LNCaP clone FGC (cell line): ENCODE measurements around the gene ADARB2.
A peak's percentile ranks its signal among the peaks of the same experiment; 100 is the strongest.

Experiments used
- DNase-seq: peaks from one replicate; pipeline ENCODE4 v3.0.0-alpha.2; 2011; ENCODE audit warnings: low read depth
- H3K4me3 ChIP-seq: 2 replicates; pipeline ENCODE4 v1.5.1; 2011; ENCODE audit warnings: mild to moderate bottlenecking, low read depth, low read length, control low read depth
- CTCF ChIP-seq: IDR thresholded peaks from 2 replicates; pipeline ENCODE4 v1.5.1; 2012; ENCODE audit warnings: mild to moderate bottlenecking; ENCODE audit not compliant: control insufficient read depth, insufficient read depth; ENCODE audit errors: extremely low read depth

ADARB2 gene

GRCh38 chr10:1638889-1639419 lies 98.4 kb downstream of the ADARB2 start:
- H3K4me3 ChIP-seq: no peak overlapping the region
- no peak for TF ChIP-seq CTCF
- peak; percentile 6 for DNase-seq

- TF ChIP-seq CTCF: no peak
- DNase-seq: no peak
- H3K4me3 ChIP-seq: no peak overlapping the region
These were observed 102.0 kb downstream of the ADARB2 start for GRCh38 chr10:1635340-1635739.

DNA sequence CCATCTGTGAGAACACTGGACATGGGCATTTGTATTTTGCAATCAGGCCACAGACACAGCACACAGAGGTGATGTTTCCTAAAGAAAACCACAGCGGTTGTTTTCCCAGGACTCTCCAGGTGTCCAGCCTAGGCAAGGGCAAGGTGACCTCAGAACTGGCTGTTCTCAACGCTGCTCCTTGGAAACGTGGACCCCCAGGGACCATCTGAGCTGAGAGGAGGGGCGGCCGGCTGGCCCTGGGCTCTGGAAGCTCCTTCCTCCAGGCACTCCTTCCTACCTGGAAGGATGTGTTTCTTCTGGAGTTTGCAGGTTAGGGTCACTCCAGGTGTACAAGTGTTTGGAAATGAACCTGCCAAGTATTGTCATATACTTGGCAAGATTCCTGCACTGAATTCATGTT lies 103.1 kb downstream of the ADARB2 start:
- no peak for TF ChIP-seq CTCF
- no peak for DNase-seq
- H3K4me3 ChIP-seq: no peak overlapping the region

DNA sequence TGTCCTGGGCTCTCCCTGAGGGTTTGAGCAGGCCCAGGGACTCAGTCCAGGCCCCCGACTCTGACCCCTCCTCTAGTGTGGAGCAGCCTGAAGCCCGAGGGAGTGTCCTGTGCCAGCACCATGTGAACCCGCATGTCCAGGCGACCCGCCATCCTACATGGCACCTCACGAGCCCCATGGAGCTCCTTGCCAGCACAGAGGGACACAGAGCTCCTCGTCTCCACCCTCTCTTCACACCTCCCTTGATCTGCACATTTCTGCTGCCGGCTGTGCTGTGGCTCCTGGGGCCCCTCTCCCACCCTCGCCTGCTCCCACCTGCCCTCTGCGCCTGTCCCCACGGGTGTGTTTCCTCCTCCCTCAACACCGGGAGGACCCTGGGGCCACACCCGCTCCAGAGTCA lies 103.5 kb downstream of the ADARB2 start:
- H3K4me3 ChIP-seq: no peak overlapping the region
- DNase-seq: no peak
- no peak for TF ChIP-seq CTCF

- no peak for DNase-seq
- no peak for TF ChIP-seq CTCF
- no peak overlapping the region for H3K4me3 ChIP-seq
These were observed 104.7 kb downstream of the ADARB2 start for GRCh38 chr10:1632596-1632995.

GRCh38 chr10:1632141-1632540 lies 105.2 kb downstream of the ADARB2 start:
- H3K4me3 ChIP-seq: no peak overlapping the region
- DNase-seq: no peak
- TF ChIP-seq CTCF: no peak

DNA sequence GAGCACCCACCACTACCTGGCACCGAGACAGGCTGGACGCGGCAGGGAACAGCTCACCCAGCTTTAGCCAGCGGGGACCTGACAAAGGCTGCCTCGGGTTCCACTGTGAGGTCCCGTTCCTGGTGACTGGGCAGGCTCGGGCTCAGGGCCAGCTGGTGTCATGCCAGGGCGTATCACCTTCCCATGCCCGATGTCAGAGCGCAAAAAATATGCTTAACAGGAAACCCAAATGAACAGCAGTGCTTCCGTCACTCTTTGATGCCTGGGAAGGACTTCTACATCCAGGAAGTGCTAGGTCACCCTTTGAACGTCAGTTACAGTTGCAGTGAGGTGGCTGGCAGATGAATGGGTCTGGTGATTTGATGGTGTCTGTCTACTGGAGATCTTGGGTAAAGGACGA lies 106.0 kb downstream of the ADARB2 start:
- no peak for TF ChIP-seq CTCF
- DNase-seq: no peak
- no peak overlapping the region for H3K4me3 ChIP-seq
